Trophoblast cell (in vitro differentiated cells and primary cell): Measurements from ENCODE around the gene MOGAT1.

Source experiments
- DNase-seq, 2 donors: peaks; one replicate each; pipeline ENCODE4 v3.0.0-alpha.2; 2016
- H2AFZ ChIP-seq: 2 replicates; pipeline ENCODE4 v1.6.1; 2013; ENCODE audit warnings: low read length, moderate library complexity, mild to moderate bottlenecking; ENCODE audit not compliant: insufficient read depth, poor library complexity
- H2AK5ac ChIP-seq: 2 replicates; pipeline ENCODE4 v1.6.1; 2013; ENCODE audit warnings: mild to moderate bottlenecking, low read length
- H2BK120ac ChIP-seq: 2 replicates; pipeline ENCODE4 v1.6.1; 2013; ENCODE audit warnings: low read length, mild to moderate bottlenecking, moderate library complexity; ENCODE audit not compliant: insufficient read depth, poor library complexity
- H2BK12ac ChIP-seq: 2 replicates; pipeline ENCODE4 v1.6.1; 2013; ENCODE audit warnings: mild to moderate bottlenecking, low read length, moderate library complexity
- H2BK5ac ChIP-seq: 2 replicates; pipeline ENCODE4 v1.6.1; 2013; ENCODE audit warnings: low read length, low read depth, moderate library complexity, mild to moderate bottlenecking; ENCODE audit not compliant: poor library complexity
- H3K14ac ChIP-seq: 2 replicates; pipeline ENCODE4 v1.6.1; 2013; ENCODE audit warnings: mild to moderate bottlenecking, low read length
- H3K18ac ChIP-seq: 2 replicates; pipeline ENCODE4 v1.6.1; 2013; ENCODE audit warnings: mild to moderate bottlenecking, low read length
- H3K23ac ChIP-seq: 2 replicates; pipeline ENCODE4 v1.6.1; 2013; ENCODE audit warnings: low read length
- H3K27ac ChIP-seq: 2 replicates; pipeline ENCODE4 v1.5.1; 2013; ENCODE audit warnings: low read depth, mild to moderate bottlenecking, inconsistent platforms, low read length, moderate library complexity
- H3K27me3 ChIP-seq: 2 replicates; pipeline ENCODE4 v1.6.1; 2013; ENCODE audit warnings: inconsistent platforms, mild to moderate bottlenecking, low read length, moderate library complexity; ENCODE audit not compliant: insufficient read depth
- H3K36me3 ChIP-seq, 2 experiments: 1 replicate in 1 of 2; 2 replicates in 1 of 2; pipeline ENCODE4 v1.6.1; 2013; ENCODE audit warnings: low read length in 2 of 2, mild to moderate bottlenecking in 2 of 2, moderate library complexity in 1 of 2; ENCODE audit not compliant: insufficient read depth in 2 of 2, control insufficient read depth in 1 of 2
- H3K4ac ChIP-seq: 2 replicates; pipeline ENCODE4 v1.6.1; 2013; ENCODE audit warnings: low read depth, mild to moderate bottlenecking, low read length, moderate library complexity
- H3K4me1 ChIP-seq, 2 experiments: 1 replicate in 1 of 2; 2 replicates in 1 of 2; pipeline ENCODE4 v1.6.1; 2013; ENCODE audit warnings: low read length in 2 of 2, mild to moderate bottlenecking in 2 of 2, moderate library complexity in 1 of 2; ENCODE audit not compliant: insufficient read depth in 2 of 2, control insufficient read depth in 1 of 2
- H3K4me2 ChIP-seq: 2 replicates; pipeline ENCODE4 v1.6.1; 2013; ENCODE audit warnings: inconsistent platforms, mild to moderate bottlenecking, low read length, moderate library complexity
- H3K4me3 ChIP-seq: 2 replicates; pipeline ENCODE4 v1.5.1; 2013; ENCODE audit warnings: mild to moderate bottlenecking, low read depth, low read length, inconsistent platforms
- H3K79me1 ChIP-seq: one replicate; pipeline ENCODE4 v1.6.1; 2013; ENCODE audit warnings: low read length
- H3K79me2 ChIP-seq: 2 replicates; pipeline ENCODE4 v1.6.1; 2013; ENCODE audit warnings: low read length, mild to moderate bottlenecking; ENCODE audit not compliant: control insufficient read depth, insufficient read depth, poor library complexity
- H3K9ac ChIP-seq: 2 replicates; pipeline ENCODE4 v1.6.1; 2013; ENCODE audit warnings: mild to moderate bottlenecking, low read length
- H3K9me3 ChIP-seq: 2 replicates; pipeline ENCODE4 v1.6.1; 2013; ENCODE audit warnings: low read depth, mild to moderate bottlenecking, control low read depth, inconsistent platforms, low read length; ENCODE audit not compliant: insufficient read depth
- H4K12ac ChIP-seq: 2 replicates; pipeline ENCODE4 v1.6.1; 2013; ENCODE audit warnings: low read depth, mild to moderate bottlenecking, low read length, moderate library complexity
- H4K8ac ChIP-seq: 2 replicates; pipeline ENCODE4 v1.6.1; 2013; ENCODE audit warnings: low read depth, mild to moderate bottlenecking, low read length, moderate library complexity
- H4K91ac ChIP-seq: one replicate; pipeline ENCODE4 v1.6.1; 2013; ENCODE audit warnings: low read depth, mild to moderate bottlenecking, low read length, moderate library complexity
- WGBS: extraction: QIAGEN DNeasy Blood & Tissue Kit; methylation state at CpG from one replicate; pipeline ENCODE4 v1.1.7; 2013; ENCODE audit warnings: missing lambda C conversion rate; ENCODE audit not compliant: insufficient read length, insufficient coverage; ENCODE audit errors: extremely low coverage; 5-methylcytosine and 5-hydroxymethylcytosine counted together

Gene MOGAT1

GRCh38 chr2:222756362-222756831 is 84.9 kb downstream of the MOGAT1 start:
- no peaks in the 10 kb centered on the region for H3K9me3 ChIP-seq
- H4K8ac ChIP-seq: peak overlapping the region; percentile 25
- no CpG with 5 or more reads among the region's 3 CpGs for WGBS
- H3K27ac ChIP-seq: peak overlapping the region; percentile 59
- H3K4me3 ChIP-seq: no peak overlapping the region
- H3K4ac ChIP-seq: no peak overlapping the region
- H3K36me3 ChIP-seq: no peaks in the 10 kb centered on the region
- H3K18ac ChIP-seq: no peak overlapping the region
- peak overlapping the region; percentile 46 for H4K91ac ChIP-seq
- H3K23ac ChIP-seq: no peak overlapping the region
- peaks cover 3% of the 10 kb centered on the region for H3K79me1 ChIP-seq
- no peak overlapping the region for H2AFZ ChIP-seq
- no peak overlapping the region for H2BK120ac ChIP-seq
- H3K4me2 ChIP-seq: no peak overlapping the region
- no peaks in the 10 kb centered on the region for H3K27me3 ChIP-seq
- no peak overlapping the region for H2BK12ac ChIP-seq
- H2AK5ac ChIP-seq: no peak overlapping the region
- DNase-seq: peak; percentile 12 to 24
- H3K9ac ChIP-seq: no peak overlapping the region
- peak overlapping the region; percentile 78 for H2BK5ac ChIP-seq
- H3K14ac ChIP-seq: no peak overlapping the region
- no peaks in the 10 kb centered on the region for H3K79me2 ChIP-seq
- peaks cover 4 to 10% of the 10 kb centered on the region in 2 experiments for H3K4me1 ChIP-seq
- H4K12ac ChIP-seq: no peak overlapping the region

- Histone ChIP-seq H4K12ac (no peak overlapping the region), H3K27me3 (no peaks in the 10 kb centered on the region), H2AK5ac (no peak overlapping the region), H2BK120ac (no peak overlapping the region), H3K4me2 (no peak overlapping the region), H3K4me1 (peaks cover 4 to 10% of the 10 kb centered on the region in 2 experiments), H2BK5ac (no peak overlapping the region), H3K9ac (no peak overlapping the region), H3K4ac (no peak overlapping the region), H3K79me1 (peaks cover 3% of the 10 kb centered on the region), H3K9me3 (no peaks in the 10 kb centered on the region), H4K91ac (no peak overlapping the region), H3K79me2 (no peaks in the 10 kb centered on the region), H2BK12ac (no peak overlapping the region), H3K18ac (no peak overlapping the region), H4K8ac (no peak overlapping the region), H3K23ac (no peak overlapping the region), H3K4me3 (no peak overlapping the region), H3K36me3 (no peaks in the 10 kb centered on the region), H3K27ac (peak overlapping the region; percentile 59), H3K14ac (no peak overlapping the region), H2AFZ (no peak overlapping the region)
- peak; percentile 93 to 97 for DNase-seq
- no CpG with 5 or more reads among the region's 5 CpGs for WGBS
These were observed 85.6 kb downstream of the MOGAT1 start for GRCh38 chr2:222756951-222757650.
